Retinal pigment epithelial cell (primary cell): ENCODE data around the gene RPTOR.

Experiments used
- DNase-seq: peaks from one replicate; pipeline ENCODE4 v3.0.0-alpha.2; 2010; ENCODE audit warnings: low read depth
- H3K4me3 ChIP-seq: 2 replicates; pipeline ENCODE4 v1.5.1; 2011; ENCODE audit warnings: mild to moderate bottlenecking, low read length, control low read depth, moderate library complexity
- CTCF ChIP-seq: conservative IDR thresholded peaks from 2 replicates; pipeline ENCODE4 v1.5.1; 2011; ENCODE audit warnings: low read depth, low read length, control low read depth, inconsistent platforms

Gene RPTOR

DNA sequence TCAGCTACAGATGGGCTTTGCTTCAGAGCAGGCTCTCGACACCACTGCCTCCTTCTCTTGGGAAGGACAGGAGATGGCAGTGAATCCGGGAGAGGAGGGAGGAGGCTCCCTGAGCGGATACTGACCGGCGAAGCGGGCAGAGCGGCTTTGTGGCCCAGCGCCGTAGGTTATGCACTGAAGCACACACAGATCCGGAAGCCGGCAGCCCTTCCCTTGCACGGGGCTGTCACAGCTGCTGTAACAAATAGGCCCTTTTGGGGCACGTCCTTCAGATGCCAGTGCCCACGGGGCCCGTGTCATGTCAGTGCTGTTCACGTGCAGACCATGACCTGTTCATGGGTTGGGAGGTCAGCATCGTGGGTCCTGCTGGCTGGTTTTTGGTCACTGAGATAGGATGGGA, 302.3 kb downstream of the RPTOR start:
- DNase-seq, result no peak
- no peak overlapping the region for H3K4me3 ChIP-seq
- TF ChIP-seq CTCF, result no peak

DNA sequence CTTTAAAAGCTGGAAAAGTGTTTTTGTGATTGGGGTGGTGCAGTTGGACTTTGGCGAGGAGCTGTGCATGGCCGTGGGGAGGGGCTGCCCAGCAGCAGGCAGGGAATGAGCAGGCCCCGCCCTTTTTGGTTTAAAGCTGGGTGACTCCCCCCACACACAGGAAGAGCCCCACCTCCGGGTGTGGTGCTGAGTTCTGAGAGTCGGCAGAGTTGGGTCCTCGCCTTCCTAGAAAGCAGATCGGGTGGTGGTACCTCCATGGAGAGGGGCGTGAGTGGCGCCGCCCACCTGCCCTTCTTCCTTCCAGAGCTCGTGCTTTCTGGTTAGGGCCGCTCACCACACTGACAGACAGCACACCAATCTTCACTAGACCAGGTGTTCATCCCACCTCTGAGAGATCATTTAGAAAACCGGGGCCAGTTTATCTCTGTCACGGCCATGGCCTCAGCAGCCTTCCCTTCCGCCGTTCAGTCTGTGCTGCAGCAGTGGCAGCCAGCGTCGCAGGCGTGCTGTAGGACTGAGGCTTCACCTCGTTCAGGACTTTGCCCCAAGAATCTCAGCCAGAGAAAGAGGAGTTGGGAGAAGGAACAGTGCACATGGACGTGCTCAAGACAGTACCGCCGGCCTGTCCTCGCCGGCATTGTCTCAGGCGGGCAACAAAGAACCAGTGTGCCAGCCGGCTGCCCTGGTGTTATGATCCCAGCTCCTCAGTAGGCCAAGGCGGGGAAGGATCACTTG, 303.0 kb downstream of the RPTOR start:
- no peak overlapping the region for H3K4me3 ChIP-seq
- no peak for DNase-seq
- TF ChIP-seq CTCF, result no peak

- DNase-seq, result no peak
- TF ChIP-seq CTCF, result no peak
Measured at GRCh38 chr17:80848449-80849102, 303.9 kb downstream of the RPTOR start.

DNA sequence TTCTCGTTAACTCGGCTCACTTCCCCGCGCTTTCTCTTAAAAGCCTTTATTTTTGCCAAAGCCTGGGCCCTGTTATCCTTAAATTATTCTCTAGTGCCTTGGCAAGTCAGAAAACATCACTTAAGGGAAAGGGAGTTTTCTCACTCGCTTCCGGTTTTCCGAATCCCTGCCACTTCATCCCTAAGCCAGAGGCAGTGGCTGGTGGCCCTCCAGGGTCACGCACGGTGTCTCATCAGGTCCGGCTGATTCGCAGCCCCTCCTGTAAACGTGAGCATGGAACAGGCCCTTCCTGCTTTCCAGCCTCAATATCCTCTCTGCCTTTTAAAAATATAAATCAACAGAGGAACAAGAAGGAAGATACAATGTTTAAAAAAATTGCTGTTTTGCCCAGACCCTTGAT, 304.5 kb downstream of the RPTOR start:
- no peak for TF ChIP-seq CTCF
- no peak for DNase-seq
- H3K4me3 ChIP-seq, result no peak overlapping the region

More at GRCh38 chr17:80848449-80849102, 303.9 kb downstream of the RPTOR start:
- H3K4me3 ChIP-seq, result no peak overlapping the region

GRCh38 chr17:80850109-80850508, 305.5 kb downstream of the RPTOR start:
- no peak for TF ChIP-seq CTCF

DNA sequence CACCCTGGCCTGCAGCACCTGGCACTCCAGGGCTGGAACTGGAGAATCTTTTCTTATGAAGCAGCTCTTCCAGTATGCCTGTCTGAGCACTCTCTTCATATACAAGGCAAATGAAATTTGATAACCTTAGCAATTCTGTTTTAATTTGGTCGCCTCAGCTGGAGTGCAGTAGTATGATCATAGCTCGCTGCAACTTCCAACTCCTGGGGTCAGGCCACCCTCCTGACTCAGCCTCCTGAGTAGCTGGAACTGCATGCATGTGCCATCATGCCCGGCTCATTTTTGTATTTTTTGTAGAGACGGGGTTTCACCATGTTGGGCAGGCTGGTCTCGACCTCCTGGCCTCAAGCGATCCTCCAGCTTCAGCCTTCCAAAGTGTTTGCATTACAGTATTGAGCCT, 306.2 kb downstream of the RPTOR start:
- no peak for DNase-seq
- no peak overlapping the region for H3K4me3 ChIP-seq
- no peak for TF ChIP-seq CTCF

More at GRCh38 chr17:80850109-80850508, 305.5 kb downstream of the RPTOR start:
- no peak for DNase-seq
- H3K4me3 ChIP-seq, result no peak overlapping the region
